A549 (cell line): ENCODE measurements around the gene MGLL. TPM values are rescaled to one million over a fixed set of nuclear protein-coding genes. Genes with fewer than 3 reads are reported as not detected.

Source experiments
- ATAC-seq, 2 experiments: fragments of 200-7000 bp in 1 of 2; fragments of >200 bp in 1 of 2; cut with Nextera tagmentation in 1 of 2; cut with Tn5 transposase in 1 of 2; 3 replicates each; pipeline versions ENCODE4 v1.8.0 to v1.9.1; 2018 to 2020; ENCODE audit warnings: mild to moderate bottlenecking in 1 of 2, moderate library complexity in 1 of 2
- CTCF ChIA-PET: fragments of 300-600 bp; sonication (Branson Sonifier 250); formaldehyde crosslinking; extraction: SDS; loops from one replicate; lab custom pipeline; 2021; ENCODE audit warnings: antibody characterized with exemption, inconsistent platforms; lab: Yijun Ruan, JAX
- POLR2A ChIA-PET: fragments of 350-600 bp; formaldehyde crosslinking; extraction: SDS; loops from one replicate; lab custom pipeline; 2021; ENCODE audit warnings: antibody characterized with exemption, inconsistent platforms; lab: Yijun Ruan, JAX
- DNase-seq, 2 experiments: peaks; one replicate each; pipeline versions ENCODE4 v3.0.0 to v3.0.0-alpha.2; 2011 to 2016; ENCODE audit warnings: low read depth in 1 of 2, low spot score in 1 of 2
- FAIRE-seq: peaks from 2 replicates; lab custom pipeline; 2011; peaks lifted over from hg19 to GRCh38; lab: Jason Lieb, UNC
- H3K27ac ChIP-seq, 2 experiments: fragments of >200 bp; sonication (Bioruptor Twin); formaldehyde crosslinking; 3 replicates each; pipeline ENCODE4 v1.5.1; 2016 to 2017
- H3K4me1 ChIP-seq: fragments of >200 bp; sonication (Bioruptor Twin); formaldehyde crosslinking; 3 replicates; pipeline ENCODE4 v1.6.1; 2016
- H3K4me2 ChIP-seq: fragments of >200 bp; sonication (Bioruptor Twin); formaldehyde crosslinking; 3 replicates; pipeline ENCODE4 v1.6.1; 2016
- H3K4me3 ChIP-seq: fragments of >200 bp; sonication (Bioruptor Twin); formaldehyde crosslinking; 3 replicates; pipeline ENCODE4 v1.5.1; 2016
- H3K9me3 ChIP-seq: fragments of >200 bp; sonication (Bioruptor Twin); formaldehyde crosslinking; 3 replicates; pipeline ENCODE4 v1.6.1; 2016
- CBX2 ChIP-seq: fragments of 200-600 bp; sonication (generic); IDR thresholded peaks from 2 replicates; pipeline ENCODE4 v1.6.1; 2016; ENCODE audit warnings: low read depth, mild to moderate bottlenecking, borderline replicate concordance
- CBX8 ChIP-seq: fragments of 200-600 bp; sonication (generic); IDR thresholded peaks from 2 replicates; pipeline ENCODE4 v1.6.1; 2016
- EHF ChIP-seq: fragments of 250-450 bp; sonication (Bioruptor Pico); IDR thresholded peaks from 2 replicates; pipeline ENCODE4 v1.5.0; 2020; ENCODE audit warnings: mild to moderate bottlenecking
- ELK1 ChIP-seq: fragments of 150-350 bp; IDR thresholded peaks from 2 replicates; pipeline ENCODE4 v1.6.1; 2014; ENCODE audit warnings: low read depth, mild to moderate bottlenecking, low read length
- EP300 ChIP-seq, 2 experiments: fragments of >200 bp; sonication (Bioruptor Twin); formaldehyde crosslinking; IDR thresholded peaks; 2 replicates in 1 of 2; 3 replicates in 1 of 2; pipeline ENCODE4 v1.6.1; 2016 to 2017
- FOSL2 ChIP-seq, 2 experiments: fragments of 450-650 bp in 1 of 2; fragments of >200 bp in 1 of 2; sonication (Bioruptor Twin) in 1 of 2; formaldehyde crosslinking; IDR thresholded peaks; 2 replicates each; pipeline versions ENCODE4 v1.5.0 to v1.6.1; 2016 to 2020; ENCODE audit warnings: mild to moderate bottlenecking in 1 of 2, moderate library complexity in 1 of 2
- FOXS1 ChIP-seq: fragments of 250-450 bp; sonication (Bioruptor Pico); IDR thresholded peaks from 2 replicates; pipeline ENCODE4 v1.5.0; 2020; ENCODE audit warnings: mild to moderate bottlenecking, moderate library complexity
- HMGXB4 ChIP-seq: fragments of 250-450 bp; sonication (Bioruptor Pico); IDR thresholded peaks from 2 replicates; pipeline ENCODE4 v1.5.0; 2021; ENCODE audit warnings: mild to moderate bottlenecking, moderate library complexity, borderline replicate concordance
- HOXA7 ChIP-seq: fragments of 250-450 bp; sonication (Bioruptor Pico); IDR thresholded peaks from 2 replicates; pipeline ENCODE4 v1.5.0; 2020; ENCODE audit warnings: mild to moderate bottlenecking, moderate library complexity
- HOXB5 ChIP-seq: fragments of 250-450 bp; sonication (Bioruptor Pico); IDR thresholded peaks from 2 replicates; pipeline ENCODE4 v1.5.0; 2020; ENCODE audit warnings: mild to moderate bottlenecking, moderate library complexity
- JUNB ChIP-seq: fragments of >200 bp; sonication (Bioruptor Twin); formaldehyde crosslinking; IDR thresholded peaks from 2 replicates; pipeline ENCODE4 v1.6.1; 2016
- MAZ ChIP-seq: fragments of 150-350 bp; IDR thresholded peaks from 2 replicates; pipeline ENCODE4 v1.6.1; 2014; ENCODE audit warnings: antibody characterized with exemption, low read depth, low read length, borderline replicate concordance
- NR3C1 ChIP-seq: fragments of >200 bp; sonication (Bioruptor Twin); formaldehyde crosslinking; IDR thresholded peaks from 3 replicates; pipeline ENCODE4 v1.6.1; 2017
- PBX3 ChIP-seq: IDR thresholded peaks from 2 replicates; pipeline ENCODE4 v1.6.1; 2012
- POLR2A ChIP-seq: IDR thresholded peaks from 2 replicates; pipeline ENCODE4 v1.6.1; 2012; ENCODE audit warnings: mild to moderate bottlenecking, low read length
- RARB ChIP-seq: fragments of 250-450 bp; sonication (Bioruptor Pico); IDR thresholded peaks from 2 replicates; pipeline ENCODE4 v1.8.0; 2021; ENCODE audit warnings: mild to moderate bottlenecking, moderate library complexity
- RNF2 ChIP-seq: fragments of 200-600 bp; sonication (generic); IDR thresholded peaks from 2 replicates; pipeline ENCODE4 v1.6.1; 2016; ENCODE audit warnings: low read depth, mild to moderate bottlenecking, antibody characterized with exemption, moderate library complexity, borderline replicate concordance
- SREBF2 ChIP-seq: fragments of 450-650 bp; IDR thresholded peaks from 2 replicates; pipeline ENCODE4 v1.6.1; 2014; ENCODE audit warnings: mild to moderate bottlenecking, moderate library complexity
- USF2 ChIP-seq: fragments of 450-650 bp; IDR thresholded peaks from 2 replicates; pipeline ENCODE4 v1.6.1; 2014; ENCODE audit warnings: antibody characterized with exemption
- ZFP36 ChIP-seq: fragments of 450-650 bp; IDR thresholded peaks from 2 replicates; pipeline ENCODE4 v1.6.1; 2014; ENCODE audit warnings: borderline replicate concordance; ENCODE audit not compliant: partially characterized antibody
- ZNF302 ChIP-seq: fragments of 250-450 bp; sonication (Bioruptor Pico); IDR thresholded peaks from 2 replicates; pipeline ENCODE4 v1.9.0; 2021; ENCODE audit warnings: inconsistent platforms, mild to moderate bottlenecking, moderate library complexity
- WGBS: methylation state at CpG from one replicate; pipeline ENCODE4 v1.1.6; 2017; ENCODE audit errors: missing lambda C conversion rate; 5-methylcytosine and 5-hydroxymethylcytosine counted together
- polyA plus RNA-seq, 4 experiments: library from polyadenylated mRNA; depleted of rRNA in 3 of 4; stranded (reverse); fragments of >200 nt; fragmentation: RNase III in 1 of 4; extraction: RNeasy Plus Mini Kit Qiagen cat#74134 plus additional on column Dnase treatment in 1 of 4; gene quantifications; 2 replicates in 3 of 4; 3 replicates in 1 of 4; pipeline ENCODE4 v1.2.3, GENCODE V29; 2011 to 2017

Gene MGLL
- polyA plus RNA-seq, 2 of the 4 experiments (the other 2 are of a cell fraction): 38.5 to 41.5 TPM

GRCh38 chr3:127785711-127786265 lies 36.5 kb downstream of the MGLL start:
- POLR2A ChIA-PET: no interaction called here
- Histone ChIP-seq H3K4me3 (no peak overlapping the region), H3K9me3 (no peaks in the 10 kb centered on the region), H3K4me2 (no peak overlapping the region), H3K27ac (peak overlapping the region in 1 of 2 experiments; percentile 11; a peak in 1 of 6 replicates), H3K4me1 (peaks cover 46% of the 10 kb centered on the region)
- WGBS: 79% methylated on average over 9 of the region's 12 CpGs
- TF ChIP-seq ELK1 (no peak), EHF (no peak), HOXA7 (no peak), CBX2 (no peak), POLR2A (no peak), RNF2 (no peak), EP300 (IDR thresholded peaks at IDR 0.05) (no peak), FOSL2 (IDR thresholded peaks at IDR 0.05) (no peak), FOSL2 (CRISPR knock-in tag; IDR thresholded peaks at IDR 0.05) (no peak), CBX8 (no peak), SREBF2 (no peak), HOXB5 (CRISPR knock-in tag) (no peak), FOXS1 (no peak)
- no peak for ATAC-seq
- no peak for FAIRE-seq
- DNase-seq: no peak
- CTCF ChIA-PET: interaction anchor here (1.2 kb wide), 1 partner anchor 14 kb away, joined by 3 read pairs; no protein-coding TSS in a partner anchor

GRCh38 chr3:127784865-127785710 lies 37.2 kb downstream of the MGLL start:
- H3K4me2 ChIP-seq: no peak overlapping the region
- peak overlapping the region in 1 of 2 experiments; percentile 18; a peak in 1 of 6 replicates for H3K27ac ChIP-seq
- DNase-seq (no peak), ATAC-seq (no peak), FAIRE-seq (no peak)
- H3K4me3 ChIP-seq: no peak overlapping the region
- no peak for TF ChIP-seq USF2
- no peak for TF ChIP-seq NR3C1
- no peak for TF ChIP-seq RNF2
- 89% methylated on average over 10 of the region's 12 CpGs for WGBS
- ChIA-PET CTCF (interaction anchor here (0.5 to 1.3 kb wide), 3 partner anchors 14 to 30 kb away, joined by 3 to 4 read pairs (median 3); no protein-coding TSS in a partner anchor), POLR2A (no interaction called here)
- peaks cover 46% of the 10 kb centered on the region for H3K4me1 ChIP-seq
- H3K9me3 ChIP-seq: no peaks in the 10 kb centered on the region

- ATAC-seq (no peak), FAIRE-seq (no peak), DNase-seq (no peak)
- H3K4me3 ChIP-seq: no peak overlapping the region
- POLR2A ChIA-PET: no interaction called here
- 98% methylated on average over 6 of the region's 7 CpGs for WGBS
- H3K9me3 ChIP-seq: no peaks in the 10 kb centered on the region
- TF ChIP-seq ZNF302 (CRISPR knock-in tag) (no peak), POLR2A (no peak), PBX3 (no peak), ZFP36 (no peak), JUNB (no peak), SREBF2 (no peak), HMGXB4 (CRISPR knock-in tag) (no peak), CBX8 (no peak), MAZ (no peak), RARB (CRISPR knock-in tag) (no peak)
- H3K4me1 ChIP-seq: peaks cover 46% of the 10 kb centered on the region
- no peak overlapping the region for H3K27ac ChIP-seq
- H3K4me2 ChIP-seq: no peak overlapping the region
- CTCF ChIA-PET: interaction anchor here (1.3 kb wide), 1 partner anchor 20 kb away, joined by 4 read pairs; no protein-coding TSS in a partner anchor
Measured at GRCh38 chr3:127784283-127784682, 38.0 kb downstream of the MGLL start.
